ENCODE results near the gene PHLPP1. TPM values are rescaled to one million over a fixed set of nuclear protein-coding genes. Genes with fewer than 3 reads are reported as not detected.

PHLPP1 gene
- total and polyA plus RNA-seq, 9 of the 15 experiments (the other 6 are each of a cell fraction or from before 2014, with no cell fraction given) = 0.56 to 9.0 (median 4.5) TPM

DNA sequence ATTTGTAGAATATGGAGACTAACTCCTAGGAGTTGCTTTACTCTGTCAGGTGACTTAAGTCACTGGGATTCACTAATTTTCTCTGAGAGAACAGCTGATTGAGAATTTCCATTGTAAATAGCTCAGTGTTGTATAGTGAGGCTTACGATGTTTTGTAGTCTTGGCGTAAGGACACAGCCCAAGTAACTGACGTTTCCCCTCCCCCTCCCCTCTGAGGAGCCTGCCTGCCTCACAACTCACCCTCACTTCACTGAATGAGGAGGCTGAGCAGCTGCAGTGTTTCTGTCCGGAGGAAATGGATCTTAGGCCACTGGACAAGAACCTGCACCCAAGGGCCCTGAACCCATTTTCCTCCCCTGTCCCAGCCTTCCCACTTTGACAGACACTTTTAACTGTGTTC, 264.6 kb downstream of the PHLPP1 start:
- no peak overlapping the region for H2AFZ ChIP-seq (ENCODE audit: low read depth, low read length)
- peaks cover 3% of the 10 kb centered on the region for H3K9me1 ChIP-seq (ENCODE audit: control insufficient read depth, insufficient read depth, low read length)
- H3K4me1 ChIP-seq (replicated peaks in 1 of 2; ENCODE audit: control insufficient read depth in 2 of 2, insufficient read depth in 2 of 2, low read length in 2 of 2) = no peaks in the 10 kb centered on the region; a peak in 1 of 5 replicates
- H3K36me3 ChIP-seq (ENCODE audit: control insufficient read depth, insufficient read depth, low read length) = peaks cover 12% of the 10 kb centered on the region; the same call in 2 of the 3 replicates
- H3K79me2 ChIP-seq (ENCODE audit: control insufficient read depth, insufficient read depth, low read length) = no peaks in the 10 kb centered on the region
- no peaks in the 10 kb centered on the region for H3K27me3 ChIP-seq (ENCODE audit: control insufficient read depth in 2 of 2, insufficient read depth in 2 of 2, low read length in 2 of 2)
- POLR2A ChIA-PET = no interaction called here
- H3K4me3 ChIP-seq = no peak overlapping the region
- H3K27ac ChIP-seq (ENCODE audit: extremely low read depth, low read depth, low read length) = no peak overlapping the region
- BruUV-seq (replicated peaks) = TSS peak; percentile 44
- DNase-seq (ENCODE audit: extremely low read depth in 1 of 4, low spot score in 3 of 4) (no peak), ATAC-seq (no peak), FAIRE-seq (no peak)
- whole genome bisulfite sequencing (ENCODE audit: insufficient coverage, low coverage, missing lambda C conversion rate) = 71% methylated on average over 1 of the region's 4 CpGs
- CTCF ChIA-PET (ENCODE audit: low intra/inter-chr PET ratio) = interaction anchor here (0.7 to 1.1 kb wide), 2 partner anchors 19 to 394 kb away, joined by 3 to 4 read pairs; no protein-coding TSS in a partner anchor
- no peaks in the 10 kb centered on the region for H4K20me1 ChIP-seq (replicated peaks; ENCODE audit: control insufficient read depth, insufficient read depth, low read length)
- H3K9me3 ChIP-seq (replicated peaks; ENCODE audit: control insufficient read depth, insufficient read depth, low read depth, low read length) = no peaks in the 10 kb centered on the region
- TF ChIP-seq, protein P1, sequence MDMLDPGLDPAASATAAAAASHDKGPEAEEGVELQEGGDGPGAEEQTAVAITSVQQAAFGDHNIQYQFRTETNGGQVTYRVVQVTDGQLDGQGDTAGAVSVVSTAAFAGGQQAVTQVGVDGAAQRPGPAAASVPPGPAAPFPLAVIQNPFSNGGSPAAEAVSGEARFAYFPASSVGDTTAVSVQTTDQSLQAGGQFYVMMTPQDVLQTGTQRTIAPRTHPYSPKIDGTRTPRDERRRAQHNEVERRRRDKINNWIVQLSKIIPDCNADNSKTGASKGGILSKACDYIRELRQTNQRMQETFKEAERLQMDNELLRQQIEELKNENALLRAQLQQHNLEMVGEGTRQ (CRISPR knock-in tag; IDR thresholded peaks at IDR 0.05) = no peak
- intact Hi-C loops (cut with micrococcal nuclease) (loop anchor here (10.0 kb wide), 2 partner anchors 265 to 795 kb away; partner anchors contain the start of genes PHLPP1, PIGN and RELCH), in situ Hi-C loops (cut with MboI) (loop anchor here (10.0 to 25.0 kb wide), 2 partner anchors 375 to 793 kb away; partner anchors contain the start of genes PIGN and RELCH)
- no peak overlapping the region for H3K9ac ChIP-seq (ENCODE audit: insufficient read depth in 1 of 2, low read depth in 2 of 2, low read length in 2 of 2)
- H3K4me2 ChIP-seq (ENCODE audit: insufficient read depth, low read length) = no peak overlapping the region

GRCh38 chr18:62981566-62981965, 266.2 kb downstream of the PHLPP1 start:
- BruUV-seq (replicated peaks) = no TSS peak
- CTCF ChIA-PET (ENCODE audit: low intra/inter-chr PET ratio) = interaction anchor here (2.7 kb wide), 1 partner anchor 397 kb away, joined by 31 read pairs; no protein-coding TSS in a partner anchor
- H3K9me3 ChIP-seq (replicated peaks; ENCODE audit: control insufficient read depth, insufficient read depth, low read depth, low read length) = no peaks in the 10 kb centered on the region
- H2AFZ ChIP-seq (ENCODE audit: low read depth, low read length) = no peak overlapping the region
- no peaks in the 10 kb centered on the region; a peak in 1 of 5 replicates for H3K4me1 ChIP-seq (replicated peaks in 1 of 2; ENCODE audit: control insufficient read depth in 2 of 2, insufficient read depth in 2 of 2, low read length in 2 of 2)
- H3K27ac ChIP-seq (ENCODE audit: extremely low read depth, low read depth, low read length) = no peak overlapping the region
- no peak overlapping the region for H3K4me3 ChIP-seq
- no peaks in the 10 kb centered on the region for H4K20me1 ChIP-seq (replicated peaks; ENCODE audit: control insufficient read depth, insufficient read depth, low read length)
- H3K9ac ChIP-seq (ENCODE audit: insufficient read depth in 1 of 2, low read depth in 2 of 2, low read length in 2 of 2) = peak overlapping the region in 1 of 2 experiments; percentile 52; a peak in 1 of 4 replicates
- no peaks in the 10 kb centered on the region; the same call in 2 of the 3 replicates for H3K36me3 ChIP-seq (ENCODE audit: control insufficient read depth, insufficient read depth, low read length)
- H3K4me2 ChIP-seq (ENCODE audit: insufficient read depth, low read length) = no peak overlapping the region
- ATAC-seq (no peak), FAIRE-seq (no peak), DNase-seq (ENCODE audit: extremely low read depth in 1 of 4, low spot score in 3 of 4) (no peak)
- WGBS (ENCODE audit: insufficient coverage, low coverage, missing lambda C conversion rate) = 78% methylated on average over 9 of the region's 11 CpGs
- no peaks in the 10 kb centered on the region for H3K27me3 ChIP-seq (ENCODE audit: control insufficient read depth in 2 of 2, insufficient read depth in 2 of 2, low read length in 2 of 2)
- TF ChIP-seq GATAD2A (IDR thresholded peaks at IDR 0.05) = no peak
- TF ChIP-seq MIER1 (IDR thresholded peaks at IDR 0.05; ENCODE audit: low read depth) = no peak
- TF ChIP-seq COPS2 (conservative IDR thresholded peaks at IDR 0.05) = no peak
- no peak for TF ChIP-seq ZNF589 (CRISPR knock-in tag; IDR thresholded peaks at IDR 0.05; ENCODE audit: low read depth)
- no peak for TF ChIP-seq ARNT (IDR thresholded peaks at IDR 0.05)
- no peak for TF ChIP-seq ZBTB49 (CRISPR knock-in tag; IDR thresholded peaks at IDR 0.05; ENCODE audit: borderline replicate concordance)
- TF ChIP-seq, protein P2, sequence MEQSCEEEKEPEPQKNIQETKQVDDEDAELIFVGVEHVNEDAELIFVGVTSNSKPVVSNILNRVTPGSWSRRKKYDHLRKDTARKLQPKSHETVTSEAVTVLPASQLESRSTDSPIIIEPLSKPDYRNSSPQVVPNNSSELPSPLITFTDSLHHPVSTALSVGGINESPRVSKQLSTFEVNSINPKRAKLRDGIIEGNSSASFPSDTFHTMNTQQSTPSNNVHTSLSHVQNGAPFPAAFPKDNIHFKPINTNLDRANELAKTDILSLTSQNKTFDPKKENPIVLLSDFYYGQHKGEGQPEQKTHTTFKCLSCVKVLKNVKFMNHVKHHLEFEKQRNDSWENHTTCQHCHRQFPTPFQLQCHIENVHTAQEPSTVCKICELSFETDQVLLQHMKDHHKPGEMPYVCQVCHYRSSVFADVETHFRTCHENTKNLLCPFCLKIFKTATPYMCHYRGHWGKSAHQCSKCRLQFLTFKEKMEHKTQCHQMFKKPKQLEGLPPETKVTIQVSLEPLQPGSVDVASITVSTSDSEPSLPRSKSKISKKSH (CRISPR knock-in tag; IDR thresholded peaks at IDR 0.05) = no peak
- no peak for TF ChIP-seq GTF2E2 (tag; IDR thresholded peaks at IDR 0.05)
- TF ChIP-seq ZBTB17 (CRISPR knock-in tag; IDR thresholded peaks at IDR 0.05) = no peak
- peaks cover 3% of the 10 kb centered on the region for H3K9me1 ChIP-seq (ENCODE audit: control insufficient read depth, insufficient read depth, low read length)
- POLR2A ChIA-PET = interaction anchor here (0.6 kb wide), 4 partner anchors 385 to 544 kb away, joined by 3 to 4 read pairs (median 4); partner anchors contain the start of gene KDSR
- in situ Hi-C loops (cut with MboI) (loop anchor here (10.0 to 25.0 kb wide), 2 partner anchors 377 to 794 kb away; partner anchors contain the start of genes PIGN and RELCH), intact Hi-C loops (cut with micrococcal nuclease) (loop anchor here (10.0 kb wide), 2 partner anchors 267 to 797 kb away; partner anchors contain the start of genes PHLPP1, PIGN and RELCH)
- no peaks in the 10 kb centered on the region for H3K79me2 ChIP-seq (ENCODE audit: control insufficient read depth, insufficient read depth, low read length)
